ENCODE results near the gene IL7R.

DNA sequence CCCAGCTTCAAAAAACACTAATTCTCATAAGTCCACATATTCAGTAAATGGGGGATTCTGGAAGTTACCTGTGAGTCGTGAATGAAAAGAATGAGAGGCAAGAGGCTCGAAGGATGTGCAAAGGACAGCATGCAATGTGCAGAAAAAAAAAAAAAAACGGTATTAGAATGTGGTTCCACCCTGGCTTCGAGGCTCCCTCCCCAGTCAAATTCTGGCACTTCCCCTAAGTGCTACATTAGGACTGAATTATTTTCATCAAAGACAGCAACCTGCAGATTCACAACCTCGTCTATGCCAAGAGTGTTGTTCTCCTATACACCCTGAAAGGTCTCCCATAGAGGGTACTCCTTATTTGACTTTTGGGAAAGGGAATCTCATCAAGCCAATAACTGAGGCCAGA lies 65.2 kb downstream of the IL7R start:
- TF ChIP-seq EZH2phosphoT487 (IDR thresholded peaks at IDR 0.05; ENCODE audit: borderline replicate concordance, low read depth, low read length) = no peak
- TF ChIP-seq, protein P1, sequence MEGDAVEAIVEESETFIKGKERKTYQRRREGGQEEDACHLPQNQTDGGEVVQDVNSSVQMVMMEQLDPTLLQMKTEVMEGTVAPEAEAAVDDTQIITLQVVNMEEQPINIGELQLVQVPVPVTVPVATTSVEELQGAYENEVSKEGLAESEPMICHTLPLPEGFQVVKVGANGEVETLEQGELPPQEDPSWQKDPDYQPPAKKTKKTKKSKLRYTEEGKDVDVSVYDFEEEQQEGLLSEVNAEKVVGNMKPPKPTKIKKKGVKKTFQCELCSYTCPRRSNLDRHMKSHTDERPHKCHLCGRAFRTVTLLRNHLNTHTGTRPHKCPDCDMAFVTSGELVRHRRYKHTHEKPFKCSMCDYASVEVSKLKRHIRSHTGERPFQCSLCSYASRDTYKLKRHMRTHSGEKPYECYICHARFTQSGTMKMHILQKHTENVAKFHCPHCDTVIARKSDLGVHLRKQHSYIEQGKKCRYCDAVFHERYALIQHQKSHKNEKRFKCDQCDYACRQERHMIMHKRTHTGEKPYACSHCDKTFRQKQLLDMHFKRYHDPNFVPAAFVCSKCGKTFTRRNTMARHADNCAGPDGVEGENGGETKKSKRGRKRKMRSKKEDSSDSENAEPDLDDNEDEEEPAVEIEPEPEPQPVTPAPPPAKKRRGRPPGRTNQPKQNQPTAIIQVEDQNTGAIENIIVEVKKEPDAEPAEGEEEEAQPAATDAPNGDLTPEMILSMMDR (conservative IDR thresholded peaks at IDR 0.05; ENCODE audit: low read length) = peak; percentile 65
